HepG2 (cell line): ENCODE measurements around the gene TRIM72. TPM values are rescaled to one million over a fixed set of nuclear protein-coding genes. Genes with fewer than 3 reads are reported as not detected.

Source experiments
- FOXO1 ChIP-seq: sonication (generic); formaldehyde crosslinking; IDR thresholded peaks from 2 replicates; pipeline ENCODE4 v1.4.0; 2020; ENCODE audit warnings: missing genetic modification reagents
- GATAD2A ChIP-seq: IDR thresholded peaks from 2 replicates; pipeline ENCODE4 v1.6.1; 2016
- MBD4 ChIP-seq: IDR thresholded peaks from 2 replicates; pipeline ENCODE4 v1.6.1; 2012; ENCODE audit warnings: low read length, inconsistent platforms, borderline replicate concordance
- NRL ChIP-seq: sonication (generic); formaldehyde crosslinking; IDR thresholded peaks from 2 replicates; pipeline ENCODE4 v1.5.0; 2020; ENCODE audit warnings: missing genetic modification reagents, mild to moderate bottlenecking, moderate library complexity, borderline replicate concordance
- PAXIP1 ChIP-seq: sonication (generic); formaldehyde crosslinking; conservative IDR thresholded peaks from 2 replicates; pipeline ENCODE4 v1.4.0; 2020; ENCODE audit warnings: mild to moderate bottlenecking, missing genetic modification reagents, moderate library complexity
- POLR2AphosphoS2 ChIP-seq: IDR thresholded peaks from 2 replicates; pipeline ENCODE4 v1.6.1; 2011; ENCODE audit warnings: low read depth, low read length, improper control_type of control experiment
- STAT6 ChIP-seq: sonication (generic); formaldehyde crosslinking; IDR thresholded peaks from 2 replicates; pipeline ENCODE4 v1.4.0; 2020; ENCODE audit warnings: missing genetic modification reagents, mild to moderate bottlenecking, borderline replicate concordance
- ZNF251 ChIP-seq: sonication (generic); formaldehyde crosslinking; IDR thresholded peaks from 2 replicates; pipeline ENCODE4 v1.9.0; 2021; ENCODE audit warnings: mild to moderate bottlenecking, missing genetic modification reagents
- ZNF263 ChIP-seq: sonication (generic); formaldehyde crosslinking; IDR thresholded peaks from 2 replicates; pipeline ENCODE4 v1.4.0; 2020; ENCODE audit warnings: missing genetic modification reagents
- ZNF326 ChIP-seq: sonication (generic); formaldehyde crosslinking; IDR thresholded peaks from 2 replicates; pipeline ENCODE4 v1.4.0; 2020; ENCODE audit warnings: missing genetic modification reagents, borderline replicate concordance
- ZNF407 ChIP-seq: sonication (generic); formaldehyde crosslinking; IDR thresholded peaks from one replicate; pipeline ENCODE4 v1.5.1; 2020; ENCODE audit warnings: mild to moderate bottlenecking, missing genetic modification reagents; ENCODE audit errors: not compliant biosample characterization
- ZNF660 ChIP-seq: sonication (generic); formaldehyde crosslinking; IDR thresholded peaks from 2 replicates; pipeline ENCODE4 v1.5.1; 2020; ENCODE audit warnings: mild to moderate bottlenecking, low read depth, missing genetic modification reagents, borderline replicate concordance
- ZNF777 ChIP-seq: sonication (generic); formaldehyde crosslinking; IDR thresholded peaks from 2 replicates; pipeline ENCODE4 v1.4.0; 2020; ENCODE audit warnings: missing genetic modification reagents
- polyA plus RNA-seq, 8 experiments: library from polyadenylated mRNA; depleted of rRNA in 3 of 8; stranded (reverse) in 7 of 8; unstranded in 1 of 8; fragments of >200 nt; fragmentation: Illumina TruSeq in 4 of 8; extraction: Trizol in 4 of 8; gene quantifications; 2 replicates each; pipeline versions ENCODE4 v1.2.1 to v1.2.3, GENCODE V29; 2011 to 2016; ENCODE audit warnings: low read depth in 4 of 8, missing spikeins in 1 of 8, mixed read lengths in 1 of 8; ENCODE audit not compliant: insufficient read depth in 1 of 8
- total RNA-seq, 5 experiments: library from RNA; depleted of rRNA; stranded (reverse); fragments of >200 nt; fragmentation: Illumina TruSeq; extraction: Trizol; gene quantifications; 2 replicates each; pipeline ENCODE4 v1.2.3, GENCODE V29; 2016; ENCODE audit warnings: low read depth in 1 of 5

TRIM72 gene
- total and polyA plus RNA-seq, 2 of the 13 experiments (the other 11 are each of a cell fraction or from before 2014, with no cell fraction given) = not detected

GRCh38 chr16:31202414-31203375 lies 11.2 kb upstream of the TRIM72 start, which contains the start of gene PYCARD (continued):
- TF ChIP-seq ZNF407 (CRISPR knock-in tag) (no peak), PAXIP1 (CRISPR knock-in tag) (no peak), ZNF251 (CRISPR knock-in tag) (no peak), ZNF660 (CRISPR knock-in tag) (no peak), ZNF263 (CRISPR knock-in tag) (peak; percentile 80), NRL (CRISPR knock-in tag) (no peak; the same call in 1 of the 2 replicates), STAT6 (CRISPR knock-in tag) (no peak), MBD4 (no peak), FOXO1 (no peak), ZNF326 (CRISPR knock-in tag) (no peak), ZNF777 (peak; percentile 88), GATAD2A (CRISPR knock-in tag) (no peak), POLR2AphosphoS2 (no peak)
